ENCODE results near the gene ATG16L2. TPM values are rescaled to one million over a fixed set of nuclear protein-coding genes. Genes with fewer than 3 reads are reported as not detected.
A peak's percentile ranks its signal among the peaks of the same experiment; 100 is the strongest.
"Not testable (repeated sequence)": the region's sequence is repeated elsewhere in the genome, so short reads cannot be mapped to it uniquely, and the experiment has no call there.

ATG16L2 gene
- total and polyA plus RNA-seq, 4 experiments from 2014 or later, result 13.2 to 202 (median 109) TPM

- CTCF ChIA-PET (ENCODE audit: partially characterized antibody), result interaction anchor here (1.1 to 2.4 kb wide), 3 partner anchors 123 to 328 kb away, joined by 3 to 12 read pairs (median 11); no protein-coding TSS in a partner anchor
- H3K4me1 ChIP-seq (ENCODE audit: insufficient read depth, low read length), result no peaks in the 10 kb centered on the region
- no peak overlapping the region for H3K27ac ChIP-seq (ENCODE audit: low read depth, low read length)
- POLR2A ChIA-PET (ENCODE audit: partially characterized antibody), result no interaction called here
- intact Hi-C loops (cut with micrococcal nuclease), result loop anchor here (1.0 to 2.0 kb wide), 2 partner anchors 124 to 164 kb away; no protein-coding TSS in a partner anchor
- H3K9me3 ChIP-seq (ENCODE audit: control insufficient read depth in 1 of 2, low read length in 2 of 2), result no peaks in the 10 kb centered on the region
- Mint-ChIP-seq H3K4me3 (no peak overlapping the region), H3K9me3 (no peaks in the 10 kb centered on the region), H3K36me3 (peaks cover 5 to 26% of the 10 kb centered on the region in 2 donors), H3K4me1 (peaks cover 7 to 14% (median 11%) of the 10 kb centered on the region in 4 donors), H3K27ac (peak overlapping the region in 2 of 7 donors; percentile 42 to 56), H3K27me3 (no peaks in the 10 kb centered on the region)
- H3K27me3 ChIP-seq (ENCODE audit: insufficient read depth, low read length), result no peaks in the 10 kb centered on the region
- H3K36me3 ChIP-seq (ENCODE audit: insufficient read depth, low read length), result peaks cover 4% of the 10 kb centered on the region
- H3K4me3 ChIP-seq (ENCODE audit: low read length in 2 of 2), result no peak overlapping the region
- DNase-seq, result peak; percentile 42 to 57 (median 47)
Observed at GRCh38 chr11:72848846-72849466, 34.7 kb downstream of the ATG16L2 start.

- CTCF ChIA-PET (ENCODE audit: partially characterized antibody), result interaction anchor here (2.4 kb wide), 1 partner anchor 125 kb away, joined by 12 read pairs; no protein-coding TSS in a partner anchor
- no peaks in the 10 kb centered on the region for H3K9me3 ChIP-seq (ENCODE audit: control insufficient read depth in 1 of 2, low read length in 2 of 2)
- H3K27ac Mint-ChIP-seq, result peak overlapping the region in 1 of 7 donors; percentile 72
- H3K4me3 Mint-ChIP-seq, result no peak overlapping the region
- POLR2A ChIA-PET (ENCODE audit: partially characterized antibody), result no interaction called here
- no peak overlapping the region for H3K4me3 ChIP-seq (ENCODE audit: low read length in 2 of 2)
- H3K9me3 Mint-ChIP-seq, result no peaks in the 10 kb centered on the region
- no peaks in the 10 kb centered on the region for H3K27me3 Mint-ChIP-seq
- DNase-seq, result no peak
- no peaks in the 10 kb centered on the region for H3K27me3 ChIP-seq (ENCODE audit: insufficient read depth, low read length)
- no peaks in the 10 kb centered on the region for H3K36me3 ChIP-seq (ENCODE audit: insufficient read depth, low read length)
- no peak overlapping the region for H3K27ac ChIP-seq (ENCODE audit: low read depth, low read length)
- no peaks in the 10 kb centered on the region for H3K4me1 ChIP-seq (ENCODE audit: insufficient read depth, low read length)
- peaks cover 7 to 14% (median 12%) of the 10 kb centered on the region in 4 donors for H3K4me1 Mint-ChIP-seq
- peaks cover 0 to 16% of the 10 kb centered on the region in 2 donors for H3K36me3 Mint-ChIP-seq
- intact Hi-C loops (cut with micrococcal nuclease), result no loop called here
Observed at GRCh38 chr11:72850832-72851231, 36.6 kb downstream of the ATG16L2 start.

GRCh38 chr11:72851726-72852125 is 37.5 kb downstream of the ATG16L2 start:
- POLR2A ChIA-PET (ENCODE audit: partially characterized antibody), result no interaction called here
- intact Hi-C loops (cut with micrococcal nuclease), result no loop called here
- no peaks in the 10 kb centered on the region for H3K27me3 ChIP-seq (ENCODE audit: insufficient read depth, low read length)

GRCh38 chr11:72856065-72856464 is 41.9 kb downstream of the ATG16L2 start:
- H3K27me3 ChIP-seq (ENCODE audit: insufficient read depth, low read length), result no peaks in the 10 kb centered on the region
- H3K4me3 Mint-ChIP-seq, result no peak overlapping the region
- H3K9me3 Mint-ChIP-seq, result peaks cover 0 to 2% (median 0%) of the 10 kb centered on the region in 8 donors
- H3K27ac ChIP-seq (ENCODE audit: low read depth, low read length), result no peak overlapping the region
- no peak overlapping the region for H3K27ac Mint-ChIP-seq
- H3K27me3 Mint-ChIP-seq, result no peaks in the 10 kb centered on the region
- intact Hi-C loops (cut with micrococcal nuclease), result no loop called here
- no peak overlapping the region for H3K4me3 ChIP-seq (ENCODE audit: low read length in 2 of 2)
- peaks cover 2 to 8% (median 7%) of the 10 kb centered on the region in 4 donors for H3K4me1 Mint-ChIP-seq
- H3K4me1 ChIP-seq (ENCODE audit: insufficient read depth, low read length), result no peaks in the 10 kb centered on the region
- H3K36me3 ChIP-seq (ENCODE audit: insufficient read depth, low read length), result no peaks in the 10 kb centered on the region
- no peak for DNase-seq
- ChIA-PET CTCF (ENCODE audit: partially characterized antibody) (no interaction called here), POLR2A (ENCODE audit: partially characterized antibody) (no interaction called here)
- peaks cover 14 to 17% of the 10 kb centered on the region in 2 donors for H3K36me3 Mint-ChIP-seq
- no peaks in the 10 kb centered on the region for H3K9me3 ChIP-seq (ENCODE audit: control insufficient read depth in 1 of 2, low read length in 2 of 2)

More at GRCh38 chr11:72851726-72852125, 37.5 kb downstream of the ATG16L2 start:
- no peaks in the 10 kb centered on the region for H3K9me3 Mint-ChIP-seq
- H3K4me1 Mint-ChIP-seq, result peaks cover 7 to 14% (median 12%) of the 10 kb centered on the region in 4 donors
- peaks cover 0 to 13% of the 10 kb centered on the region in 2 donors for H3K36me3 Mint-ChIP-seq
- no peaks in the 10 kb centered on the region for H3K36me3 ChIP-seq (ENCODE audit: insufficient read depth, low read length)
- H3K4me3 Mint-ChIP-seq, result no peak overlapping the region
- CTCF ChIA-PET (ENCODE audit: partially characterized antibody), result no interaction called here
- no peak overlapping the region for H3K4me3 ChIP-seq (ENCODE audit: low read length in 2 of 2)
- no peaks in the 10 kb centered on the region for H3K4me1 ChIP-seq (ENCODE audit: insufficient read depth, low read length)
- H3K27me3 Mint-ChIP-seq, result no peaks in the 10 kb centered on the region
- H3K9me3 ChIP-seq (ENCODE audit: control insufficient read depth in 1 of 2, low read length in 2 of 2), result no peaks in the 10 kb centered on the region
- DNase-seq, result no peak
- H3K27ac Mint-ChIP-seq, result peak overlapping the region in 1 of 7 donors; percentile 41
- no peak overlapping the region for H3K27ac ChIP-seq (ENCODE audit: low read depth, low read length)

- H3K27me3 ChIP-seq (ENCODE audit: insufficient read depth, low read length), result no peaks in the 10 kb centered on the region
- H3K4me1 ChIP-seq (ENCODE audit: insufficient read depth, low read length), result no peaks in the 10 kb centered on the region
- H3K4me1 Mint-ChIP-seq, result peaks cover 2 to 7% (median 6%) of the 10 kb centered on the region in 4 donors
- H3K4me3 Mint-ChIP-seq, result no peak overlapping the region
- DNase-seq, result no peak
- no peaks in the 10 kb centered on the region for H3K36me3 ChIP-seq (ENCODE audit: insufficient read depth, low read length)
- intact Hi-C loops (cut with micrococcal nuclease), result no loop called here
- H3K9me3 ChIP-seq (ENCODE audit: control insufficient read depth in 1 of 2, low read length in 2 of 2), result no peaks in the 10 kb centered on the region
- no peaks in the 10 kb centered on the region for H3K27me3 Mint-ChIP-seq
- H3K27ac Mint-ChIP-seq, result no peak overlapping the region
- peaks cover 0 to 2% (median 0%) of the 10 kb centered on the region in 8 donors for H3K9me3 Mint-ChIP-seq
- no peak overlapping the region for H3K27ac ChIP-seq (ENCODE audit: low read depth, low read length)
- CTCF ChIA-PET (ENCODE audit: partially characterized antibody), result no interaction called here
- H3K4me3 ChIP-seq (ENCODE audit: low read length in 2 of 2), result no peak overlapping the region
- POLR2A ChIA-PET (ENCODE audit: partially characterized antibody), result no interaction called here
- H3K36me3 Mint-ChIP-seq, result peaks cover 14 to 20% of the 10 kb centered on the region in 2 donors
Observed at GRCh38 chr11:72856551-72857345, 42.5 kb downstream of the ATG16L2 start.

GRCh38 chr11:72858267-72858666 is 44.1 kb downstream of the ATG16L2 start:
- H3K4me3 ChIP-seq (ENCODE audit: low read length in 2 of 2); POLR2A ChIA-PET (ENCODE audit: partially characterized antibody); intact Hi-C loops (cut with micrococcal nuclease): not testable (repeated sequence)

GRCh38 chr11:72859126-72859525 is 44.9 kb downstream of the ATG16L2 start:
- intact Hi-C loops (cut with micrococcal nuclease), result no loop called here
- H3K27me3 ChIP-seq (ENCODE audit: insufficient read depth, low read length), result no peaks in the 10 kb centered on the region
- H3K4me1 Mint-ChIP-seq, result peaks cover 0 to 3% (median 2%) of the 10 kb centered on the region in 4 donors

More at GRCh38 chr11:72858267-72858666, 44.1 kb downstream of the ATG16L2 start:
- H3K36me3 ChIP-seq (ENCODE audit: insufficient read depth, low read length); H3K4me3 Mint-ChIP-seq; H3K4me1 ChIP-seq (ENCODE audit: insufficient read depth, low read length); H3K4me1 Mint-ChIP-seq; DNase-seq; H3K9me3 ChIP-seq (ENCODE audit: control insufficient read depth in 1 of 2, low read length in 2 of 2); H3K27ac Mint-ChIP-seq; H3K27ac ChIP-seq (ENCODE audit: low read depth, low read length); H3K27me3 ChIP-seq (ENCODE audit: insufficient read depth, low read length); H3K9me3 Mint-ChIP-seq; H3K27me3 Mint-ChIP-seq: not testable (repeated sequence)
- peaks cover 14 to 20% of the 10 kb centered on the region in 2 donors for H3K36me3 Mint-ChIP-seq
- CTCF ChIA-PET (ENCODE audit: partially characterized antibody), result interaction anchor here (0.9 to 1.2 kb wide), 2 partner anchors 9 to 13 kb away, joined by 3 read pairs; no protein-coding TSS in a partner anchor

More at GRCh38 chr11:72859126-72859525, 44.9 kb downstream of the ATG16L2 start:
- Mint-ChIP-seq H3K36me3 (peaks cover 14 to 20% of the 10 kb centered on the region in 2 donors), H3K27ac (no peak overlapping the region), H3K9me3 (peaks cover 0 to 2% (median 0%) of the 10 kb centered on the region in 8 donors), H3K27me3 (no peaks in the 10 kb centered on the region), H3K4me3 (no peak overlapping the region)
- H3K36me3 ChIP-seq (ENCODE audit: insufficient read depth, low read length), result no peaks in the 10 kb centered on the region
- ChIA-PET CTCF (ENCODE audit: partially characterized antibody) (interaction anchor here (1.2 kb wide), 1 partner anchor 14 kb away, joined by 3 read pairs; no protein-coding TSS in a partner anchor), POLR2A (ENCODE audit: partially characterized antibody) (no interaction called here)
- no peak overlapping the region for H3K27ac ChIP-seq (ENCODE audit: low read depth, low read length)
- H3K9me3 ChIP-seq (ENCODE audit: control insufficient read depth in 1 of 2, low read length in 2 of 2), result no peaks in the 10 kb centered on the region
- H3K4me3 ChIP-seq (ENCODE audit: low read length in 2 of 2), result no peak overlapping the region
- no peaks in the 10 kb centered on the region for H3K4me1 ChIP-seq (ENCODE audit: insufficient read depth, low read length)
- DNase-seq, result no peak

Data from CD4-positive, alpha-beta memory T cell (primary cell).